ENCODE data around the gene ARRDC4. TPM values are rescaled to one million over a fixed set of nuclear protein-coding genes. Genes with fewer than 3 reads are reported as not detected.
A peak's percentile ranks its signal among the peaks of the same experiment; 100 is the strongest.

The ARRDC4 gene
- total RNA-seq, 3 donors from 2014 or later (not counting 1 experiment from before 2014, with no cell fraction given) = 6.6 to 7.3 (median 7.0) TPM

DNA sequence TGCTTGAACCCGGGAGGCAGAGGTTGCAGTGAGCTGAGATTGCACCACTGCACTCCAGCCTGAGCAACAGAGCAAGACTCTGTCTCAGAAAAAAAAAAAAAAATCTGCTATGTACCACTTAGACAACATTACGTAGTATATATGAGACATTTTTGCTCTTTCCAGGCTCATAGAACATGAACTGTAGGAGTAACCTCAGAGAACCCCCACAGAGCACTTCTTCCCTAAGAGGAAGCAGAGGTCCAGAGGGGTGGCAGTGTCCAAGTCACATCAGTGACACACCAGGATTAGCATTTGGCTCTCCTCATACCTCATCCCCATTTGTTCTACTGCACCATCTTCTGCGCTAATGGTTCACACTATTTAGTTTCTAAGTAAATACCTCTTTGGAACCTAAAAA lies 33.7 kb downstream of the ARRDC4 start:
- Mint-ChIP-seq H3K4me3 (no peak overlapping the region), H3K36me3 (no peaks in the 10 kb centered on the region), H3K9me3 (no peaks in the 10 kb centered on the region), H3K27ac (no peak overlapping the region), H3K27me3 (ENCODE audit: low read depth in 2 of 2) (peaks cover 3 to 7% of the 10 kb centered on the region in 2 donors), H3K4me1 (peaks cover 9 to 12% of the 10 kb centered on the region in 2 donors)
- intact Hi-C loops (cut with micrococcal nuclease) = loop anchor here (10.0 kb wide), 1 partner anchor 181 kb away; no protein-coding TSS in a partner anchor
- ATAC-seq (no peak), DNase-seq (no peak)
- 90% methylated on average over 3 of the region's 3 CpGs for WGBS (ENCODE audit: insufficient coverage)
- Histone ChIP-seq H3K4me1 (ENCODE audit: control insufficient read depth, insufficient read depth, low read length) (no peaks in the 10 kb centered on the region), H3K27me3 (ENCODE audit: control insufficient read depth, insufficient read depth, low read length) (no peaks in the 10 kb centered on the region), H3K4me3 (ENCODE audit: low read length) (no peak overlapping the region), H3K27ac (ENCODE audit: low read length) (no peak overlapping the region), H3K9me3 (ENCODE audit: control insufficient read depth, insufficient read depth, low read length) (no peaks in the 10 kb centered on the region), H3K36me3 (ENCODE audit: control insufficient read depth, insufficient read depth, low read length) (no peaks in the 10 kb centered on the region)
- TF ChIP-seq, protein P1, sequence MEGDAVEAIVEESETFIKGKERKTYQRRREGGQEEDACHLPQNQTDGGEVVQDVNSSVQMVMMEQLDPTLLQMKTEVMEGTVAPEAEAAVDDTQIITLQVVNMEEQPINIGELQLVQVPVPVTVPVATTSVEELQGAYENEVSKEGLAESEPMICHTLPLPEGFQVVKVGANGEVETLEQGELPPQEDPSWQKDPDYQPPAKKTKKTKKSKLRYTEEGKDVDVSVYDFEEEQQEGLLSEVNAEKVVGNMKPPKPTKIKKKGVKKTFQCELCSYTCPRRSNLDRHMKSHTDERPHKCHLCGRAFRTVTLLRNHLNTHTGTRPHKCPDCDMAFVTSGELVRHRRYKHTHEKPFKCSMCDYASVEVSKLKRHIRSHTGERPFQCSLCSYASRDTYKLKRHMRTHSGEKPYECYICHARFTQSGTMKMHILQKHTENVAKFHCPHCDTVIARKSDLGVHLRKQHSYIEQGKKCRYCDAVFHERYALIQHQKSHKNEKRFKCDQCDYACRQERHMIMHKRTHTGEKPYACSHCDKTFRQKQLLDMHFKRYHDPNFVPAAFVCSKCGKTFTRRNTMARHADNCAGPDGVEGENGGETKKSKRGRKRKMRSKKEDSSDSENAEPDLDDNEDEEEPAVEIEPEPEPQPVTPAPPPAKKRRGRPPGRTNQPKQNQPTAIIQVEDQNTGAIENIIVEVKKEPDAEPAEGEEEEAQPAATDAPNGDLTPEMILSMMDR (IDR thresholded peaks at IDR 0.05) = no peak

DNA sequence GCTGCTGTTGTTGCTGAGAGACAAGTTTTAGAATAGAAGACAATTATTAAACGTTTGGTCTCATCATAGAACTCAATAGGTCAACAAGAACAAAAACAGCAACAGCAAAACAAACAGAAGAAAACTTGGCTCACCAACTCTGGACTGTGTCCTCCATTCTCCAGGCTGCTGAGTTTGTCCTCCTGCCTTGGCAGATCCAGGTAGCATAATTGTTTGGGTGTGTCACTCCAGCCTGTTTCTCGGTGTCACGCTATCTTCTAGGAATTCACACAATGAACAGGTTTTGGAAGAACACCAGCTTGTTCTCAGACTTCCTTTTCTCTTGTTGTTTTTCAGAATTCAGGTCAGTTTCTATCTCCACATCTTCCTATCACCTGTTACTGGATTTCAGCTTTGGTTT lies 34.7 kb downstream of the ARRDC4 start:
- H3K4me1 ChIP-seq (ENCODE audit: control insufficient read depth, insufficient read depth, low read length) = no peaks in the 10 kb centered on the region
- H3K9me3 ChIP-seq (ENCODE audit: control insufficient read depth, insufficient read depth, low read length) = no peaks in the 10 kb centered on the region
- 70% methylated on average over 3 of the region's 3 CpGs for WGBS (ENCODE audit: insufficient coverage)
- no peaks in the 10 kb centered on the region for H3K27me3 ChIP-seq (ENCODE audit: control insufficient read depth, insufficient read depth, low read length)
- no peak overlapping the region for H3K4me3 ChIP-seq (ENCODE audit: low read length)
- Mint-ChIP-seq H3K4me1 (peaks cover 9 to 12% of the 10 kb centered on the region in 2 donors), H3K27ac (no peak overlapping the region), H3K4me3 (no peak overlapping the region), H3K36me3 (no peaks in the 10 kb centered on the region), H3K27me3 (ENCODE audit: low read depth in 2 of 2) (peaks cover 0 to 4% of the 10 kb centered on the region in 2 donors), H3K9me3 (no peaks in the 10 kb centered on the region)
- intact Hi-C loops (cut with micrococcal nuclease) = loop anchor here (10.0 kb wide), 1 partner anchor 180 kb away; no protein-coding TSS in a partner anchor
- DNase-seq = no peak
- TF ChIP-seq, protein P1 (IDR thresholded peaks at IDR 0.05) = no peak
- ATAC-seq = no peak
- H3K27ac ChIP-seq (ENCODE audit: low read length) = no peak overlapping the region
- H3K36me3 ChIP-seq (ENCODE audit: control insufficient read depth, insufficient read depth, low read length) = no peaks in the 10 kb centered on the region

DNA sequence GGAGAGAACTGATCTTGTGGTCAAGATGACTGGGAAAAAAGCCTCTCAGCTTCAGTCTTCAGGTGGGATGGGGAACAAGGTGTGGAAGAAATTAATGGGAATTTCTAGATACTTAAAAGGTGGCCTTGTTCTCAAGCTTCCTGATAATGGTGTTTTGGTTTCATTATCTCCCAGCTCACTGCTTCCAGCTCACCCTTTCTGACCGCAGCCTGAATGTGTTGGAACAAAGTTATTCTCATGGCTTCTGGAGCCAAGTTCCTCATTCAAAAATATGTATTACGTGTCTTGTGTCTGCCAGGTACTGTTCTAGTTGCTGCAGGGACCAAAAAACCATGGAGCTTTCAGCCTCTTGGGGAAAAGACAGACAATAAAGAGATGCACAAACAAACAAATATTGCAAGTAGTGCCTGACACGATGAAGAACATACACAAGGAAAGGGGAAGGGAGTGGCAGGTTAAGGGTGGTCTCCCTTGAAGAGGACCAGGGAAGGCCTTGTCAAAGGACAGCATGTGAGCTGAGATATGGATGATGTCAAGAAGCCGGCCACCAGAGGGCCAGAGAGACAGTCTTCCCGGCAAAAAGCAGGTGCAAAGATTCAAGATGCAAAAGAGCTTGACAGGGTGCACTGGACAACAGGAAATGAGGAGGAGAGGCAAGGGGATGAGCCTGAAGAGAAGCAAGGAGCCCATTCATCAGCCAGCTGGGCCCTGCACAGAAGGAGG lies 35.5 kb downstream of the ARRDC4 start:
- peak in 1 of 2 donors; percentile 13 for DNase-seq
- Mint-ChIP-seq H3K4me1 (peaks cover 9 to 12% of the 10 kb centered on the region in 2 donors), H3K4me3 (no peak overlapping the region), H3K9me3 (no peaks in the 10 kb centered on the region), H3K27me3 (ENCODE audit: low read depth in 2 of 2) (peaks cover 0 to 3% of the 10 kb centered on the region in 2 donors), H3K27ac (no peak overlapping the region), H3K36me3 (no peaks in the 10 kb centered on the region)
- Histone ChIP-seq H3K4me1 (ENCODE audit: control insufficient read depth, insufficient read depth, low read length) (no peaks in the 10 kb centered on the region), H3K9me3 (ENCODE audit: control insufficient read depth, insufficient read depth, low read length) (no peaks in the 10 kb centered on the region), H3K27me3 (ENCODE audit: control insufficient read depth, insufficient read depth, low read length) (no peaks in the 10 kb centered on the region), H3K27ac (ENCODE audit: low read length) (no peak overlapping the region), H3K36me3 (ENCODE audit: control insufficient read depth, insufficient read depth, low read length) (no peaks in the 10 kb centered on the region), H3K4me3 (ENCODE audit: low read length) (no peak overlapping the region)
- intact Hi-C loops (cut with micrococcal nuclease) = loop anchor here (10.0 kb wide), 1 partner anchor 179 kb away; no protein-coding TSS in a partner anchor
- ATAC-seq = no peak
- 18% methylated on average over 5 of the region's 5 CpGs for WGBS (ENCODE audit: insufficient coverage)
- TF ChIP-seq, protein P1 (IDR thresholded peaks at IDR 0.05) = no peak
